Esophagus muscularis mucosa (tissue), 4 donors: Measurements from ENCODE around the gene ANKFY1. TPM values are rescaled to one million over a fixed set of nuclear protein-coding genes. Genes with fewer than 3 reads are reported as not detected.

ENCODE experiments used
- DNase-seq: peaks from one replicate; pipeline ENCODE4 v3.0.0-alpha.2; 2017; ENCODE audit errors: extremely low spot score
- H3K27ac ChIP-seq, 4 donors: fragments of 200-600 bp; sonication (generic); replicated peaks in 1 of 4; 1 replicate in 3 of 4; 2 replicates in 1 of 4; pipeline ENCODE4 v1.5.1; 2016 to 2019; ENCODE audit warnings: mild to moderate bottlenecking in 1 of 4
- H3K27me3 ChIP-seq, 4 donors: fragments of 200-600 bp; sonication (generic); one replicate each; pipeline versions ENCODE4 v1.5.1 to v1.6.0; 2016 to 2019
- H3K36me3 ChIP-seq, 4 donors: fragments of 200-600 bp; sonication (generic); one replicate each; pipeline ENCODE4 v1.5.1; 2016 to 2019
- H3K4me1 ChIP-seq, 4 donors: fragments of 200-600 bp; sonication (generic); one replicate each; pipeline ENCODE4 v1.5.1; 2016 to 2019
- H3K4me3 ChIP-seq, 4 donors: fragments of 200-600 bp; sonication (generic); 1 replicate in 2 of 4; 2 replicates in 2 of 4; pipeline ENCODE4 v1.5.1; 2016 to 2019; ENCODE audit warnings: mild to moderate bottlenecking in 4 of 4, moderate library complexity in 1 of 4
- H3K9me3 ChIP-seq, 4 donors: fragments of 200-600 bp; sonication (generic); 1 replicate in 3 of 4; 2 replicates in 1 of 4; pipeline ENCODE4 v1.5.1; 2016 to 2019
- CTCF ChIP-seq, 3 experiments: fragments of 200-600 bp in 2 of 3; fragments of 450-650 bp in 1 of 3; sonication (generic) in 2 of 3; IDR thresholded peaks; one replicate each; pipeline ENCODE4 v1.5.1; 2017 to 2019; ENCODE audit warnings: antibody characterized with exemption in 3 of 3, mild to moderate bottlenecking in 2 of 3, moderate library complexity in 1 of 3
- EP300 ChIP-seq: sonication (generic); formaldehyde crosslinking; IDR thresholded peaks from one replicate; pipeline ENCODE4 v1.6.1; 2017; ENCODE audit warnings: antibody characterized with exemption
- POLR2A ChIP-seq: fragments of 450-650 bp; IDR thresholded peaks from one replicate; pipeline ENCODE4 v1.6.1; 2017; ENCODE audit warnings: antibody characterized with exemption, moderate library complexity, mild to moderate bottlenecking, low read depth
- POLR2AphosphoS5 ChIP-seq, 2 donors: sonication (generic); formaldehyde crosslinking; IDR thresholded peaks; one replicate each; pipeline ENCODE4 v1.6.1; 2017; ENCODE audit warnings: antibody characterized with exemption in 2 of 2
- WGBS: methylation state at CpG from one replicate; pipeline ENCODE4 v1.1.5; 2018; 5-methylcytosine and 5-hydroxymethylcytosine counted together
- intact Hi-C: fragments of 100-400 bp; cut with DNase I; formaldehyde crosslinking; loops from one replicate; pipeline ENCODE4 v1.15.1; 2023
- total RNA-seq, 4 donors: library from RNA; depleted of rRNA; stranded (reverse); fragments of >200 nt; gene quantifications; one replicate each; pipeline versions ENCODE4 v1.1.0 to v1.2.1, GENCODE V29; 2016

ANKFY1 gene
- total RNA-seq, 4 donors from 2014 or later: 28.2 to 41.0 (median 36.7) TPM

GRCh38 chr17:4163951-4164350, 99.8 kb downstream of the ANKFY1 start:
- no peak overlapping the region for H3K27ac ChIP-seq
- DNase-seq: no peak
- H3K36me3 ChIP-seq: peaks cover 36 to 86% (median 44%) of the 10 kb centered on the region in 4 donors

GRCh38 chr17:4162775-4163466, 100.9 kb downstream of the ANKFY1 start:
- H3K27me3 ChIP-seq: no peaks in the 10 kb centered on the region
- H3K9me3 ChIP-seq: no peaks in the 10 kb centered on the region
- no peak overlapping the region for H3K4me3 ChIP-seq
- H3K27ac ChIP-seq: peak overlapping the region in 1 of 4 donors; percentile 57
- WGBS: 83% methylated on average over 14 of the region's 14 CpGs
- intact Hi-C loops: no loop called here
- no peak for DNase-seq
- peaks cover 6 to 35% (median 21%) of the 10 kb centered on the region in 4 donors for H3K4me1 ChIP-seq
- H3K36me3 ChIP-seq: peaks cover 32 to 86% (median 41%) of the 10 kb centered on the region in 4 donors
- TF ChIP-seq EP300 (no peak), CTCF (IDR thresholded peaks at IDR 0.05) (no peak), POLR2AphosphoS5 (IDR thresholded peaks at IDR 0.05) (no peak), POLR2A (no peak)

More at GRCh38 chr17:4163951-4164350, 99.8 kb downstream of the ANKFY1 start:
- intact Hi-C loops: no loop called here
- Histone ChIP-seq H3K9me3 (no peaks in the 10 kb centered on the region), H3K4me1 (peaks cover 6 to 35% (median 21%) of the 10 kb centered on the region in 4 donors), H3K4me3 (no peak overlapping the region), H3K27me3 (no peaks in the 10 kb centered on the region)
- WGBS: 67% methylated on average over 6 of the region's 6 CpGs
- TF ChIP-seq POLR2AphosphoS5 (IDR thresholded peaks at IDR 0.05): no peak
- no peak for TF ChIP-seq POLR2A
- TF ChIP-seq EP300: no peak
- TF ChIP-seq CTCF (IDR thresholded peaks at IDR 0.05): no peak

- Histone ChIP-seq H3K27ac (peak overlapping the region in 1 of 4 donors; percentile 57), H3K27me3 (no peaks in the 10 kb centered on the region), H3K9me3 (no peaks in the 10 kb centered on the region), H3K4me1 (peaks cover 6 to 35% (median 21%) of the 10 kb centered on the region in 4 donors), H3K36me3 (peaks cover 27 to 86% (median 40%) of the 10 kb centered on the region in 4 donors), H3K4me3 (no peak overlapping the region)
- intact Hi-C loops: no loop called here
- no peak for DNase-seq
- WGBS: 83% methylated on average over 6 of the region's 6 CpGs
- TF ChIP-seq CTCF (IDR thresholded peaks at IDR 0.05): no peak
These were observed 101.5 kb downstream of the ANKFY1 start for GRCh38 chr17:4162321-4162720.

- no peak for TF ChIP-seq POLR2A
- no peak for TF ChIP-seq CTCF (IDR thresholded peaks at IDR 0.05)
- TF ChIP-seq EP300: no peak
- no peak for TF ChIP-seq POLR2AphosphoS5 (IDR thresholded peaks at IDR 0.05)
- DNase-seq: no peak
- Histone ChIP-seq H3K36me3 (peaks cover 25 to 86% (median 39%) of the 10 kb centered on the region in 4 donors), H3K4me3 (no peak overlapping the region), H3K9me3 (no peaks in the 10 kb centered on the region), H3K27ac (peak overlapping the region in 2 of 4 donors; percentile 47 to 57), H3K27me3 (no peaks in the 10 kb centered on the region), H3K4me1 (peaks cover 6 to 35% (median 21%) of the 10 kb centered on the region in 4 donors)
- WGBS: 81% methylated on average over 9 of the region's 9 CpGs
- intact Hi-C loops: no loop called here
These were observed 101.8 kb downstream of the ANKFY1 start for GRCh38 chr17:4161967-4162305.
